ENCODE data around the gene OXTR. TPM values are rescaled to one million over a fixed set of nuclear protein-coding genes. Genes with fewer than 3 reads are reported as not detected.

Gene OXTR
- total RNA-seq, 1 experiment from 2014 or later: 21.5 TPM

DNA sequence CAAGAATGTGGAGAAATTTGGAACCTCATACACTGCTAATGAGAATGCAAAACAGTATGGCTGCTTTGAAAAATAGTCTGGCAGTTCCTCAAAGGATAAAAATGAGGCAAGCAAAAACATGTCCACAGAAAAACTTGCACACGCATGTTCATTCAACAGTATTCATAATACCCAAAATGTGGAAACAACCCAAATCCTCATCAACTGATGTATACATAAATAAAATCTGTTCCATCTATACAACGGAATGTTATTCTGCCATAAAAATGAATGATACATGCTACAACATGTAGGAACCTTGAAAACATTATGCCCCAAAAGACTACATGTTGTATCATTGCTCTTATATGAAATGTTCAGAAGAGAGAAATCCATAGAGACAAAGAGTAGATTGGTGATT, 36.4 kb upstream of the OXTR start:
- no peaks in the 10 kb centered on the region for H3K9me2 ChIP-seq (replicated peaks; ENCODE audit: low read length)
- BruUV-seq (replicated peaks): no TSS peak
- H3K79me2 ChIP-seq (ENCODE audit: low read length): no peaks in the 10 kb centered on the region
- H4K20me1 ChIP-seq (ENCODE audit: low read length): no peaks in the 10 kb centered on the region
- H3K4me3 ChIP-seq (ENCODE audit: low read length): no peak overlapping the region
- H3K36me3 ChIP-seq (ENCODE audit: low read depth, low read length): no peaks in the 10 kb centered on the region
- no peaks in the 10 kb centered on the region for H3F3A ChIP-seq (ENCODE audit: low read length, unreplicated experiment)
- no peak for ATAC-seq
- no peaks in the 10 kb centered on the region for H3K4me1 ChIP-seq (ENCODE audit: insufficient read depth, low read length)
- H3K27ac ChIP-seq (ENCODE audit: low read length): no peak overlapping the region
- CTCF ChIA-PET: no interaction called here
- H3K9me3 ChIP-seq (ENCODE audit: low read length): no peaks in the 10 kb centered on the region
- H3K27me3 ChIP-seq (ENCODE audit: low read length): no peaks in the 10 kb centered on the region
- no peak overlapping the region for H2AFZ ChIP-seq (ENCODE audit: low read length)
- no peak for DNase-seq
- intact Hi-C loops (cut with micrococcal nuclease): no loop called here
- no peak overlapping the region for H3K9ac ChIP-seq (ENCODE audit: low read length)
- no peak for TF ChIP-seq EZH2phosphoT487 (IDR thresholded peaks at IDR 0.05; ENCODE audit: borderline replicate concordance, low read length)
- H3K4me2 ChIP-seq (ENCODE audit: low read length): no peak overlapping the region
- POLR2A ChIA-PET (ENCODE audit: unreplicated experiment): no interaction called here

DNA sequence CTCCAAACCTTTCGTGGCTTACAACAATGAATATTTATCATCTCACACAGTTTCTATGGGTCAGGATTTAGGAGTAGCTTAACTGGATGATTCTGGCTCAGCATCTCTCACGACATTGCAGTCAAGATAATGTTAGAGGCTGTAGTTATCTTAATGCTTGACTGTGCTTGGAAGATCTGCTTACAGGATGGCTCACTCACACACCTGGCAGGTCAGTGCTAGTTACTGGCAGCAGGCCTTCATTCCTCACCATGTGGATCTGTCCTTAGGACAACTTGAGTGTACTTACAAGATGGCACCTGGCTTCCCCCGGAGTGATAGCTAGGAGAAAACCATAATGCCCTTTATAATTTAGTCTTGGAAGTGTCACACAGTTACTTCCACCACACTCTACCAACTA, 32.8 kb upstream of the OXTR start:
- Histone ChIP-seq H3K9me3 (ENCODE audit: low read length) (no peaks in the 10 kb centered on the region), H3K27me3 (ENCODE audit: low read length) (no peaks in the 10 kb centered on the region), H3K4me2 (ENCODE audit: low read length) (no peak overlapping the region), H3K36me3 (ENCODE audit: low read depth, low read length) (no peaks in the 10 kb centered on the region), H3K9ac (ENCODE audit: low read length) (no peak overlapping the region), H3K79me2 (ENCODE audit: low read length) (no peaks in the 10 kb centered on the region), H3K4me3 (ENCODE audit: low read length) (no peak overlapping the region), H2AFZ (ENCODE audit: low read length) (no peak overlapping the region), H3F3A (ENCODE audit: low read length, unreplicated experiment) (no peaks in the 10 kb centered on the region), H3K27ac (ENCODE audit: low read length) (no peak overlapping the region), H3K4me1 (ENCODE audit: insufficient read depth, low read length) (no peaks in the 10 kb centered on the region), H3K9me2 (replicated peaks; ENCODE audit: low read length) (no peaks in the 10 kb centered on the region), H4K20me1 (ENCODE audit: low read length) (no peaks in the 10 kb centered on the region)
- ATAC-seq (no peak), DNase-seq (no peak)
- CTCF ChIA-PET: no interaction called here
- intact Hi-C loops (cut with micrococcal nuclease): no loop called here
- BruUV-seq (replicated peaks): no TSS peak
- POLR2A ChIA-PET (ENCODE audit: unreplicated experiment): no interaction called here
- no peak for TF ChIP-seq EZH2phosphoT487 (IDR thresholded peaks at IDR 0.05; ENCODE audit: borderline replicate concordance, low read length)
- TF ChIP-seq, protein P1, sequence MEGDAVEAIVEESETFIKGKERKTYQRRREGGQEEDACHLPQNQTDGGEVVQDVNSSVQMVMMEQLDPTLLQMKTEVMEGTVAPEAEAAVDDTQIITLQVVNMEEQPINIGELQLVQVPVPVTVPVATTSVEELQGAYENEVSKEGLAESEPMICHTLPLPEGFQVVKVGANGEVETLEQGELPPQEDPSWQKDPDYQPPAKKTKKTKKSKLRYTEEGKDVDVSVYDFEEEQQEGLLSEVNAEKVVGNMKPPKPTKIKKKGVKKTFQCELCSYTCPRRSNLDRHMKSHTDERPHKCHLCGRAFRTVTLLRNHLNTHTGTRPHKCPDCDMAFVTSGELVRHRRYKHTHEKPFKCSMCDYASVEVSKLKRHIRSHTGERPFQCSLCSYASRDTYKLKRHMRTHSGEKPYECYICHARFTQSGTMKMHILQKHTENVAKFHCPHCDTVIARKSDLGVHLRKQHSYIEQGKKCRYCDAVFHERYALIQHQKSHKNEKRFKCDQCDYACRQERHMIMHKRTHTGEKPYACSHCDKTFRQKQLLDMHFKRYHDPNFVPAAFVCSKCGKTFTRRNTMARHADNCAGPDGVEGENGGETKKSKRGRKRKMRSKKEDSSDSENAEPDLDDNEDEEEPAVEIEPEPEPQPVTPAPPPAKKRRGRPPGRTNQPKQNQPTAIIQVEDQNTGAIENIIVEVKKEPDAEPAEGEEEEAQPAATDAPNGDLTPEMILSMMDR (conservative IDR thresholded peaks at IDR 0.05; ENCODE audit: low read depth, low read length): no peak
- no peak for TF ChIP-seq EZH2 (IDR thresholded peaks at IDR 0.05; ENCODE audit: low read length, unreplicated experiment)

- Histone ChIP-seq H3K9me3 (ENCODE audit: low read length) (no peaks in the 10 kb centered on the region), H3K79me2 (ENCODE audit: low read length) (no peaks in the 10 kb centered on the region), H3F3A (ENCODE audit: low read length, unreplicated experiment) (no peaks in the 10 kb centered on the region), H3K4me3 (ENCODE audit: low read length) (no peak overlapping the region), H4K20me1 (ENCODE audit: low read length) (no peaks in the 10 kb centered on the region), H3K36me3 (ENCODE audit: low read depth, low read length) (no peaks in the 10 kb centered on the region), H3K9me2 (replicated peaks; ENCODE audit: low read length) (no peaks in the 10 kb centered on the region), H3K27me3 (ENCODE audit: low read length) (no peaks in the 10 kb centered on the region), H3K4me1 (ENCODE audit: insufficient read depth, low read length) (no peaks in the 10 kb centered on the region), H3K4me2 (ENCODE audit: low read length) (no peak overlapping the region), H3K27ac (ENCODE audit: low read length) (no peak overlapping the region), H2AFZ (ENCODE audit: low read length) (no peak overlapping the region), H3K9ac (ENCODE audit: low read length) (no peak overlapping the region)
- DNase-seq (no peak), ATAC-seq (no peak)
- TF ChIP-seq EZH2 (IDR thresholded peaks at IDR 0.05; ENCODE audit: low read length, unreplicated experiment): no peak
- TF ChIP-seq EZH2phosphoT487 (IDR thresholded peaks at IDR 0.05; ENCODE audit: borderline replicate concordance, low read length): no peak
- TF ChIP-seq, protein P1 (conservative IDR thresholded peaks at IDR 0.05; ENCODE audit: low read depth, low read length): no peak
- POLR2A ChIA-PET (ENCODE audit: unreplicated experiment): no interaction called here
- CTCF ChIA-PET: no interaction called here
- BruUV-seq (replicated peaks): no TSS peak
- intact Hi-C loops (cut with micrococcal nuclease): no loop called here
These were observed 30.6 kb upstream of the OXTR start for GRCh38 chr3:8800016-8800415.

Data from PC-3 (cell line).